Activated T-cell treated with anti-CD3 and anti-CD28 coated beads, Interleukin-2, amount 50 U/mL, for 4 hours (primary cell): ENCODE measurements around the gene JARID2. TPM values are rescaled to one million over a fixed set of nuclear protein-coding genes. Genes with fewer than 3 reads are reported as not detected.

ENCODE experiments used
- ATAC-seq, 2 donors: fragments of 200-7000 bp; cut with Tn5 transposase; one replicate each; pipeline ENCODE4 v1.10.0; 2021
- DNase-seq: peaks from one replicate; pipeline ENCODE4 v3.0.0-alpha.2; 2020
- H3K27me3 Mint-ChIP-seq: one replicate; pipeline ENCODE4 v1.8.0; 2021; ENCODE audit warnings: low read depth, mixed read lengths
- H3K36me3 Mint-ChIP-seq: one replicate; pipeline ENCODE4 v1.8.0; 2022; ENCODE audit warnings: mixed read lengths; ENCODE audit not compliant: insufficient read depth
- H3K4me1 Mint-ChIP-seq: one replicate; pipeline ENCODE4 v1.8.0; 2021; ENCODE audit warnings: low read depth, mixed read lengths
- H3K4me3 Mint-ChIP-seq: one replicate; pipeline ENCODE4 v1.8.0; 2021; ENCODE audit warnings: mild to moderate bottlenecking, moderate library complexity, mixed read lengths
- H3K9me3 Mint-ChIP-seq: one replicate; pipeline ENCODE4 v1.8.0; 2021; ENCODE audit warnings: mixed read lengths
- total RNA-seq, 3 donors: library from RNA; stranded (reverse); gene quantifications; one replicate each; pipeline ENCODE4 v1.2.1, GENCODE V29; 2021

The JARID2 gene
- total RNA-seq, 3 donors from 2014 or later: 32.6 to 43.6 (median 37.2) TPM

DNA sequence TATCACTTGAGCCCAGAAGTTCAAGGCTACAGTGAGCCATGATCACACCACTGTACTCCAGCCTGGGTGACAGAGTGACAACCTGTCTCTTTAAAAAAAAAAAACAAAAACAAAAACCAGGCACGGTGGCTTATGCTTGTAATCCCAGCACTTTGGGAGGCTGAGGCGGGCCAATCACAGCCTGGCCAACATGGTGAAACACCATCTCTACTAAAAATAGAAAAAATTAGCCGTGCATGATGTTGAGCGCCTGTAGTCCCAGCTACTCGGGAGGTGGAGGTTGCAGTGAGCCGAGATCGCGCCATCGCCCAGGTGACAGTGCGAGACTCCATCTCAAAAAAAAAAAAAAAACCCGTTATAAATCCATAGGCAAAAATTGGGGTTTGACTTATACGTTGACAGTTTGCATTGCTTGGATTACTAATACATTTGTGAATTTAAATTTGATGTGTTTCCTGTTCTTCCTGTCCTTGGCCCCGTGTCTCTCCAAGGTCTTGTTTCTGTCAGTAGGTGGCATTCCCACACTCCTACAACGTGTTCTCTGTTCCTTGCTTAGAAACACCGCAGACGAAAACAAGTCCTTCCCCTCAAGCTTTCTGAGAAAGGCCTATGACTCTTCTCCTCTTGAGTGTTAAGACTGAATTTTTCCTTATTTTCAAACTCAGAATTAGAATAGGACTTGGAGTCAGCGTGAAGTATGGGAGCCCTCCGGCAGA, 269.9 kb downstream of the JARID2 start:
- Mint-ChIP-seq H3K36me3 (peaks cover 55% of the 10 kb centered on the region), H3K9me3 (no peaks in the 10 kb centered on the region), H3K4me3 (no peak overlapping the region), H3K4me1 (no peaks in the 10 kb centered on the region), H3K27me3 (no peaks in the 10 kb centered on the region)
- no peak for ATAC-seq
- DNase-seq: no peak

DNA sequence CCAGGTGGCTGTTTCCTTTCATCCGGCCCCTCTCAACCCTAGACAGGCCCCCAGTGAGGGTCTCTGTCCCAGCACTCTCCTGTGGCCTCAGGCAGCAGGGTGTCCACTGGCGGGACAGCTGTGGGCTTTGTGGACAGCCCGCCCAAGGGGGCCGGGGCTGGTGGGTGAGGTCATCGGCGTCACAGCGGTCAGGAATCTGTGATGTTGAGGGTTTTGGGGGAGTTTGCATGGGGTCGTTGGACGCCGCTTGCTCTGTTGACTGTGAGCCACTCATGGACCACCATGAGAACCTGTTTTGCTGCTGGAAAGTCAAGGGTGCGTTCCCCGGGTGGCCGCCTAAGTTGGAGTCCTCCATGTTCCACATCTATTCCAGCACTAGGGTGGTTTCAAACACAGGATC, 270.5 kb downstream of the JARID2 start:
- peaks cover 54% of the 10 kb centered on the region for H3K36me3 Mint-ChIP-seq
- ATAC-seq (no peak), DNase-seq (no peak)
- no peaks in the 10 kb centered on the region for H3K27me3 Mint-ChIP-seq
- H3K4me1 Mint-ChIP-seq: no peaks in the 10 kb centered on the region
- H3K4me3 Mint-ChIP-seq: no peak overlapping the region
- no peaks in the 10 kb centered on the region for H3K9me3 Mint-ChIP-seq

DNA sequence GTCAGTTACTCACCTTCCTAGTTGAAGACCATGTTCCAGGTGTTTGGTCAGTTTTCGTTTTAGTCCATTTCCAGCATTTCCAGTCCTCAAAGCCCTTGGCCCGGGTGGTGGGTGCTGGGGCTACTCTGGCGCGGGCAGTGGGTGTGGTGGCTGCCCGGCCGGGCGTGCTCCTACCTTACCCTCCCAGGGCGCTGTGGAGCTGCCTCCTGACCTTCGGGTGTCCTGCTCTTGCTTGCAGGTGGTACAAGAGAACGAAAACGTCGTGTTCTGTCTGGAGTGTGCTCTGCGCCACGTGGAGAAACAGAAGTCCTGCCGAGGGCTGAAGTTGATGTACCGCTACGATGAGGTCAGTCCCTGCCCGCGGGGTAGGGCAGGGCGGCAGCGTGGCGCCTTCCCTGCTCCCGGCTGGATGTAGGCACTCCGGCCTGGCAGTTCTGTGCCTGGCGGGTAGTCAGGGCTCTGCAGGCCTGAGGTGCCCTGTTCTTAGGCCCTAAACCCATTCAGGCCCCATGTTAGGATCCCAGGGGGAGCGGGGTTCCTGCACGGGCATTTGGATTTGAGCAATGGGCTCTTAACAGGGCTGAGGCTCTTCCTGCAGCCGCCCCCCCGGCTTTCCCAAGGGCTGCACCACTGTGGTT, 271.2 kb downstream of the JARID2 start:
- DNase-seq (no peak), ATAC-seq (no peak)
- Mint-ChIP-seq H3K4me1 (no peaks in the 10 kb centered on the region), H3K9me3 (no peaks in the 10 kb centered on the region), H3K36me3 (peaks cover 56% of the 10 kb centered on the region), H3K4me3 (no peak overlapping the region), H3K27me3 (no peaks in the 10 kb centered on the region)

DNA sequence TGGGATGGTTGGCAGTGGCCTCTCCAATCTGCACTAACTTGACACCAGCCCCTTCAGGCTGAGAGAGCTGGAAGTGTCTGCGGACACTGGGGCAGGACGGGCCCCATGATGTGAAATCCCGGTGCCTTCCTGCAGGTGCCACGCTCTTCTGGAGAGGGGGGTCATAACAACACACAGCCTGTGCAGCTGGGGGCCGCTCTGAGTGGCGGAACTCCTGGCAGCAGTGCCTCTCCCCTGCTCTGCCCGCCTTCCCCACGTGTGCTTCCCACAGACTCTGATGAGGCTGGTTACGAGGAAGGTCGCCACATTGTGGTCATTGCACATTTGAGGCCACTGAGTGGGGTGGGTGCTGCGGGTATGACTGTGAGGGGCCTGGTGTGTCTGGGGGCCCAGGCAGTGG, 271.7 kb downstream of the JARID2 start:
- ATAC-seq: no peak
- no peak overlapping the region for H3K4me3 Mint-ChIP-seq
- H3K36me3 Mint-ChIP-seq: peaks cover 54% of the 10 kb centered on the region
- peaks cover 3% of the 10 kb centered on the region for H3K4me1 Mint-ChIP-seq
- DNase-seq: no peak
- H3K9me3 Mint-ChIP-seq: no peaks in the 10 kb centered on the region
- no peaks in the 10 kb centered on the region for H3K27me3 Mint-ChIP-seq

DNA sequence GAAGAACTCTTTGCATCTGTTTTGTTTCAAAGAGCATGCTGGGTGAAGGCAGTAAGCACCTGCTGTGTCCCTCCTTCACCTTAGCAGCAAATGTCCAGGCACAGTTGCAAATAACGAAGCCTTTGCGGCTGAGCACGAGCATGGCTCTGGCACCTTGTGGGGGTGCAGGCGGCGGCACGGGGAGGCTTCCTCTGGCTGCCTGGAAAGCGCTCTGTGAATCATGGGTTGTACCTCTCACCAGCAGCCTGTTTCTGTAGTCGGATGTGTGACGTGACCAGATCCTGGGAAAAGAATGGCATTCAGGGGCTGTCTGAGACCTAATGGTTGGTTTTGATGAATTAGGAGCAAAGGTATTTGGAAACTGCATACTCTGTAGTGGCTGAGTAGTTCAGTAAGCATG, 272.2 kb downstream of the JARID2 start:
- no peak for DNase-seq
- H3K4me1 Mint-ChIP-seq: peaks cover 3% of the 10 kb centered on the region
- peaks cover 54% of the 10 kb centered on the region for H3K36me3 Mint-ChIP-seq
- no peak overlapping the region for H3K4me3 Mint-ChIP-seq
- no peaks in the 10 kb centered on the region for H3K9me3 Mint-ChIP-seq
- no peaks in the 10 kb centered on the region for H3K27me3 Mint-ChIP-seq
- ATAC-seq: no peak

DNA sequence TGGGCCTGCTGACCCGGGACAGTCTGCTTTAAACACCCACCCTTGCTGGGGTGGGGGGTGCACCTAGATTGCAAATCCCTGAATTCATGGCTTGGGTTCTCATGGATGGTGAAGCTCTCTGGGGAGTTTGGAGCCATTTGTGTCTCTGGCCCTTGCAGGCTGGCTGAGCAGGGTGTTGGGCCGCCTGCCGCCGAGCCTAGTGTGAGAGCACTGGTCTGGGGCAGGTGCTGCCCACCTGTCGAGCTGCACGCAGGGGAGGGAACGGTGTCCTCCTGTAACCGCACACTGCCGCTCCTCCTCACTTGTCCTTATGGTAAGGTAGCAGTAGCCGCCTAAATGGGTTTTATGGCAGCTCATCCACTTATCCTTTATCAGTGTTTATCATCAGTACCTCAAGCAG, 273.0 kb downstream of the JARID2 start:
- Mint-ChIP-seq H3K36me3 (peaks cover 55% of the 10 kb centered on the region), H3K4me3 (no peak overlapping the region), H3K4me1 (peaks cover 3% of the 10 kb centered on the region), H3K9me3 (no peaks in the 10 kb centered on the region), H3K27me3 (no peaks in the 10 kb centered on the region)
- no peak for DNase-seq
- ATAC-seq: no peak

DNA sequence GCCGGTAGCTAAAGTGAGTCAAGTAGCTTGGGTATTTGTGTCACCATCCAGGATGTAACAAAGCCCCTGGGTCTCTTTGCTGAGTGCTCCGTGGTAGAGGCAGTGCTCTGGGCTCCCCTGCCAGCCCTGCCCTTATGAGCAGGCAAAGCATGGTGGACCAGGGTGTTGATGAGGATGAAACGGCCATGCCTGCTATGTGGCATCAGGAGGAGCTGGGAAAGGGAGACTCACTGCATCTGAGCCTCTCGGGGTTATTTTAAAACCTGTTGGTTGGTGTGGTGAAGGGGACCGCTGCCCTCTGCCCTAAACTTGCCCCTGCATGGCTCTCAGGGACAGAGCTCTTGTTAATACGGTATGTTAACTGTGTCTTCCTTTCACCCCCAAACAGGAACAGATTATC, 273.8 kb downstream of the JARID2 start:
- DNase-seq (no peak), ATAC-seq (no peak)
- no peaks in the 10 kb centered on the region for H3K9me3 Mint-ChIP-seq
- peaks cover 55% of the 10 kb centered on the region for H3K36me3 Mint-ChIP-seq
- H3K4me1 Mint-ChIP-seq: peaks cover 3% of the 10 kb centered on the region
- no peak overlapping the region for H3K4me3 Mint-ChIP-seq
- H3K27me3 Mint-ChIP-seq: no peaks in the 10 kb centered on the region

DNA sequence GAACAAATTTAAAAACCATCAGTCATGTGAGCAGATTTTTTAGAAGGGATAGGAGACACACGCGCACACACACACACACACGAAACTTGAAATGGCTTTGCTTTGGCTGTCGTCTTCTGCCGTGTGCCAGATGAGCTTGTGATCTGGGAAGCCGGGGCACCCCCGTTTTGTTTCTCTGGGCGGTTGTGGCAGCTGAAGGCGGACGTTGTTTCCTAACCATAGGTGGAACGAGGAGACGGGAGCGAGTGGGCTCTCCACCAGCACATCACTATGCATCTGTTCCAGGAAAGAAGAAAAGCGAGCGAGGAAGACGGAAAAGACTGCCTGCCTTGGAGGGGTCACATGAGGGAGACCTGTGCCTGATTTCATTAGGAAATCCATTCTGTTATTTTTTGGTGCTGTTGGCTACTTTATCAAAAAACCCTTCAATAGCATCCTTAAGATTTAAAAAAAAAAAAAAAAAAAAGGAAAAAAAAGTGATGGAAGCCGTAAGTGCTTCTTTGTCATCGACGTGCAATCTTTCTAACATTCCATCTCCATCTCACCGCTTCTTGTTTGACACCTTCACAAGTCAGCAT, 274.8 kb downstream of the JARID2 start:
- DNase-seq (no peak), ATAC-seq (no peak)
- peaks cover 59% of the 10 kb centered on the region for H3K36me3 Mint-ChIP-seq
- H3K4me1 Mint-ChIP-seq: peaks cover 3% of the 10 kb centered on the region
- H3K9me3 Mint-ChIP-seq: no peaks in the 10 kb centered on the region
- H3K27me3 Mint-ChIP-seq: no peaks in the 10 kb centered on the region
- no peak overlapping the region for H3K4me3 Mint-ChIP-seq

DNA sequence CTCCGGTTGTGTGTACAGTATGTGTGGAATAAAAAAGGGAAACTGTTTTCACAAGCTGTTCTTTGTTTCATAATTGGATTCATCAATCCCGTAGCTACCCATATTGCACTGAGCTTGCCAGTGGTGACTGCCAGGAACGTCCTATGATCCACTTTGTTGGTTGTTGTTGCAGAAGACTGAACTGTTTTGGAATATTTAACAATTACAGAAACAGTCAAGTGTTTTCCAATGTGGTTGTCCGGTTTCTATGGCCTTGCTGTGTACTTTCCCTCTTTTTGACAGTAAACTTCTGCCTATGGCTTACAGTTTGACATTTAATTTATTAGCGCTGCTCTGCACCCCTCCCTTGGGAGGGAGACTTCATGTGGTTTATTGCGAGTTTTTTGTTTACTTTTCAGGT, 275.7 kb downstream of the JARID2 start:
- Mint-ChIP-seq H3K9me3 (no peaks in the 10 kb centered on the region), H3K27me3 (no peaks in the 10 kb centered on the region), H3K36me3 (peaks cover 59% of the 10 kb centered on the region), H3K4me1 (peaks cover 3% of the 10 kb centered on the region), H3K4me3 (no peak overlapping the region)
- no peak for DNase-seq
- no peak for ATAC-seq

DNA sequence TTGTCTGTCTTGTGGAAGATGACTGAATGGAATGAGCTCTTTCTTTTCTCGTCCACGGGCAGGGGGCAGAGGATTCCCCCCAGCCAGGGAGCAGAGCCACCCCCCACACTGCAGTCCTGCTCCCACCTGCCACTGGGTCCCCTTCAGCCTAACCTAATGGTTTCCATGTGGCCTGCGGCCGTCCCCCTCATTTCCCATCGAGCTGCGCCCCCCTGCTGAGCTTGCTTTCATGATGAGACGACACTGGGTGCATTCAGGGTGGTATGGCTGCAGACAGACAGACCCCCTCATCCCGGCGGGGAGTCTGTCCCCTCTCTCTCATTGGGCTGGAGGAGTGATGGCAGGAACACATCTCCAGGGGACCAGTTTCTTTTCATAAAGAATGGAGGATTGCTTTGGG, 276.2 kb downstream of the JARID2 start:
- H3K36me3 Mint-ChIP-seq: peaks cover 59% of the 10 kb centered on the region
- no peak for DNase-seq
- ATAC-seq: no peak
- no peaks in the 10 kb centered on the region for H3K9me3 Mint-ChIP-seq
- no peaks in the 10 kb centered on the region for H3K27me3 Mint-ChIP-seq
- H3K4me1 Mint-ChIP-seq: peaks cover 6% of the 10 kb centered on the region
- no peak overlapping the region for H3K4me3 Mint-ChIP-seq

DNA sequence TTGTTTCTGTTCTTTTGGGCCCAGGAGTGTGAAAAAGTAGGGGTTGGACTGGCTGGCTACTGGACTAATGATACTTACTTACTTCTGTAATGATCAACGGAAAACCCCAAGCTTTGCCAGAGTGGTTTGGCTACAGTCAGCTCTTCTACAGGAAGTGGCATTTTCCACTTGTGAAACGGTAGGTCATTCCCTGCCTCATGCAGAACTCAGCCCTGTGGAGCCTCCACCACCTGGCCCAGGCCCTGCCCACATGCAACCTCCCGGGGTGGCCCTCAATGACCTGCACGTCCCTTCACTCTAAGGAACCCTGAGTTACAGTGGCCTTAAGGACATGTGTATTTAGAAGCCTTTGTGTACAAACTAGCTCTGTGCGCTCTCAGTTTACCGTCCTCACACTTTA, 276.6 kb downstream of the JARID2 start:
- DNase-seq (no peak), ATAC-seq (no peak)
- Mint-ChIP-seq H3K4me1 (peaks cover 6% of the 10 kb centered on the region), H3K36me3 (peaks cover 61% of the 10 kb centered on the region), H3K4me3 (no peak overlapping the region), H3K9me3 (no peaks in the 10 kb centered on the region), H3K27me3 (no peaks in the 10 kb centered on the region)

DNA sequence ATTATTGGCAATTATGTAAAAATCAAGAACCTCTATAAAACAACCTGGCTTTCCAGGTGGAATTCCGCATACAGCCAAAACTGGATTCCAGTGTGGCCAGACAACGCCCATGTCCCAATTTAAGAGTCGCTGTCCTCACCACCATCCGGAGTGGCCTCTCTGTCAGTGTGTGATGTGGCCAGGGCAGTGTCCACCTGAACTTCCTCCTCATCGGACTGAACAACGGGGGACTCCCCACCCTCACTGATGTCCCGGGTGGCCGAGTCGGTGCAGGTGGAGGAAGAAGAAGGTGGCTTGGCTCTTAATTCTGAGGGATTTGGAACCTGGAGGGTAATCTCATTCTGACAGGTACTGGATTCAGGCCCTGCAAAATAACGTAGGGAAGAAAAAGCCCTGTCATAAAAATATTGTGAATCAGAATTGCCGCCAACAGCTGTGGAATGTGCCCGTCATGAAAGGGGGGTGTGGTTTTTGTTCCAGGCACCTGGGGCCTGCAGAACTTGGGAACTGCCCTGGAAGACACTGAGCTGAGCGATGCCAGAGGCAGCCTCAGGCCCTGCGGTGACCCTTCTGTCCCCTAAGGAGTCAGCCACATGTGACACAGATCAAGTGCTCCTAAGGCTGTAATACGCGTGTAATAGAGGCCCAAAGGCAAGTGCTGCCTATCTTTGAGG, 277.1 kb downstream of the JARID2 start:
- H3K36me3 Mint-ChIP-seq: peaks cover 63% of the 10 kb centered on the region
- no peak overlapping the region for H3K4me3 Mint-ChIP-seq
- H3K27me3 Mint-ChIP-seq: no peaks in the 10 kb centered on the region
- H3K4me1 Mint-ChIP-seq: peaks cover 6% of the 10 kb centered on the region
- ATAC-seq (no peak), DNase-seq (no peak)
- peaks cover 3% of the 10 kb centered on the region for H3K9me3 Mint-ChIP-seq

DNA sequence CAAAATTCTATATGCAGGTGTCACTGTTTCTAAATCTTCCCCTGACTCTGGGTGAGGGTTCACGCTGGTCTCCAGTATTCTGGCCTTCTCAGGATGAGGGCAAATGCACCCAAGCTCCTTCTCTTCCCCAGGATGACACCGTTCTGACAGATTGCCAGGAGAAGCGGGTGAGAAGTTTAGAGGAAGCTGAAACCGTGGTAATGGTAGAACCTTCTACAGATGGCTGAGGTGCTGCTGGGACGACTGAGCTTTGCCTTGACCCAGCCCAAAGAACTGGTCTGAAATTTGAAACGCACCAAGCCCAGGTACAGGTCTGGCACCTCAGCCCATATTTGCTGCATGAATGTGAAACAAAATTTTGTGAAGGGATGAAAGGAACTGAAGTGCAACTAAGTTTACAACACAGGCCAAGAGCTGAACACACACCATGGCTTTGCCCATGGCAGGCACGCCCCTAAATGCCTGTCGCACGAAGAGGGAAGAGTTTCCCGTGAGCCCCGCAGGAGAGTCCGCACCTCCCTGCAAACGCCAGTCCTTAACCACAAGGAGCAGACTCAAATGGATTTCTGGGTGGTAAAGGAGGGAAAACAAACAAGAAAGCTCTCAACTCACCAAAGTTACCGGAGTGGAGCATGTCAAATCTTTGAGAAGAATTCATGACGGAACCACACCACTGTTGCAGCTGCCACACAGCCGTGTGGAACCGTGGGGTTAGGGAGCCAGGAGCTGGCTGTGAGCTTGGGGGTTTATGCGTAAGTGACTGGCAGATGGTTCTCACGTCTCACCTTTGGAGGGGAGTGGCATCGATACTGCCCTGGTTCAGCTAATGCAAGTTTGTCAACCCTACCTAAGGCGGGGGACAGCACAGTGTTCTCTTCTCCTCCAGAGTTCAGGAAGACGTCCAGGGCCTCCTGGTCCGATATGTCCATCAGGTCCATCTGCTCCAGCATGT, 278.1 kb downstream of the JARID2 start:
- peaks cover 6% of the 10 kb centered on the region for H3K4me1 Mint-ChIP-seq
- no peaks in the 10 kb centered on the region for H3K27me3 Mint-ChIP-seq
- ATAC-seq: no peak
- H3K4me3 Mint-ChIP-seq: no peak overlapping the region
- peaks cover 3% of the 10 kb centered on the region for H3K9me3 Mint-ChIP-seq
- DNase-seq: no peak
- H3K36me3 Mint-ChIP-seq: peaks cover 63% of the 10 kb centered on the region

DNA sequence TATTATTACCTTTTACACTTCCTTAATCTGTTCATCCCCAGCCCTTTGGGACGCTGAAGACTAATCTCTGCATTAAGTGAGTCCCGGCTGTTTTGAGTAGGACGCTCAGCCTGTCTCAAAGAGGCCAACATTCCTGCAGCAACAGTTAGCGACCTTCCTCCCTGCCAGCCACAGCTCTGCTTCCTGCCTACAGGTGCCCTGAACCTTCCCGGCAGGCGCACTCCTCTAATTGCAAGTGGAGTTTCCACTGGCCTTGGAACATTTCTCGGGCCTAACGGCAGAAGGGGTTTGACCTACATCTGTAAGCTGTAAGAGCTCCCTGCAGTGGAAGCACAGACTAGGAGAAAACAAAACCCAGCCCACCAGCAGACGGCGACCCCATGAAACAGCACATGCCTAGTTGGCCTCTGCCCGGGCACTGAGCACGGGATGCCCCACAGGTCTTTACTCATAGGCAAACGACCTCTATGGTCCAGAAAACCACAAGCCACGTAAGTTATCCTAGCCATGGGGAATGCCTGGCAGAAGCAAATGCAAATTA, 279.1 kb downstream of the JARID2 start:
- DNase-seq (no peak), ATAC-seq (no peak)
- H3K36me3 Mint-ChIP-seq: peaks cover 61% of the 10 kb centered on the region
- peaks cover 6% of the 10 kb centered on the region for H3K4me1 Mint-ChIP-seq
- H3K4me3 Mint-ChIP-seq: no peak overlapping the region
- H3K27me3 Mint-ChIP-seq: no peaks in the 10 kb centered on the region
- H3K9me3 Mint-ChIP-seq: peaks cover 3% of the 10 kb centered on the region
